ENCODE measurements around the gene CKM. TPM values are rescaled to one million over a fixed set of nuclear protein-coding genes. Genes with fewer than 3 reads are reported as not detected.

The CKM gene
- total RNA-seq, 2 experiments from 2014 or later: not detected

DNA sequence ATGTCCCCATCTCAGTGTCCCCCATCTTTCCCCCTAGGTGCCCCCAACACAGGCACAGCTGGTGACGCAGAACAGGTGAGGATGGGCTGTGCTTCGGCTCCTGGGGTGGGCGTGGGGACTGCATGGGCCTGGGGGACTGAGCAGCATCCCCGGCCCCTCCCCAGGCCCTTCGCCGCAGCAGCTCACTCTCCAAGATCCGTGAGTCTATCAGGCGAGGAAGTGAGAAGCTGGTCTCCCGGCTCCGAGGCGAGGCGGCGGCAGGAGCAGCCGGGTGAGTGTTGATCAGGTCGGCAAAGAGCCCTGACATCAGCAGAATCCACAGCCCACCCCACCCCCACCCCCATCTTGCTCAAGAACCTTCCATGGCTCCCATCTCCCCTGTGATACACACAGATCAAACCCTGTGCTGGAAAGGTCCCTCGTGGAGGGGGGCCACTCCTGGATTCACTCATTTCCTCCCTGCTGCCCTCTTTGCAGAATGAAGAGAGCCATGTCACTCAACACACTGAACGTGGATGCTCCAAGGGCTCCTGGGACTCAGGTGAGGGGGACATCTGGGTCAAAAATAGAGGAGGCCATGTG lies 27.9 kb upstream of the CKM start:
- no peaks in the 10 kb centered on the region for H3K4me1 Mint-ChIP-seq (ENCODE audit: low read depth)
- TF ChIP-seq, protein P1, sequence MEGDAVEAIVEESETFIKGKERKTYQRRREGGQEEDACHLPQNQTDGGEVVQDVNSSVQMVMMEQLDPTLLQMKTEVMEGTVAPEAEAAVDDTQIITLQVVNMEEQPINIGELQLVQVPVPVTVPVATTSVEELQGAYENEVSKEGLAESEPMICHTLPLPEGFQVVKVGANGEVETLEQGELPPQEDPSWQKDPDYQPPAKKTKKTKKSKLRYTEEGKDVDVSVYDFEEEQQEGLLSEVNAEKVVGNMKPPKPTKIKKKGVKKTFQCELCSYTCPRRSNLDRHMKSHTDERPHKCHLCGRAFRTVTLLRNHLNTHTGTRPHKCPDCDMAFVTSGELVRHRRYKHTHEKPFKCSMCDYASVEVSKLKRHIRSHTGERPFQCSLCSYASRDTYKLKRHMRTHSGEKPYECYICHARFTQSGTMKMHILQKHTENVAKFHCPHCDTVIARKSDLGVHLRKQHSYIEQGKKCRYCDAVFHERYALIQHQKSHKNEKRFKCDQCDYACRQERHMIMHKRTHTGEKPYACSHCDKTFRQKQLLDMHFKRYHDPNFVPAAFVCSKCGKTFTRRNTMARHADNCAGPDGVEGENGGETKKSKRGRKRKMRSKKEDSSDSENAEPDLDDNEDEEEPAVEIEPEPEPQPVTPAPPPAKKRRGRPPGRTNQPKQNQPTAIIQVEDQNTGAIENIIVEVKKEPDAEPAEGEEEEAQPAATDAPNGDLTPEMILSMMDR (IDR thresholded peaks at IDR 0.05): no peak

DNA sequence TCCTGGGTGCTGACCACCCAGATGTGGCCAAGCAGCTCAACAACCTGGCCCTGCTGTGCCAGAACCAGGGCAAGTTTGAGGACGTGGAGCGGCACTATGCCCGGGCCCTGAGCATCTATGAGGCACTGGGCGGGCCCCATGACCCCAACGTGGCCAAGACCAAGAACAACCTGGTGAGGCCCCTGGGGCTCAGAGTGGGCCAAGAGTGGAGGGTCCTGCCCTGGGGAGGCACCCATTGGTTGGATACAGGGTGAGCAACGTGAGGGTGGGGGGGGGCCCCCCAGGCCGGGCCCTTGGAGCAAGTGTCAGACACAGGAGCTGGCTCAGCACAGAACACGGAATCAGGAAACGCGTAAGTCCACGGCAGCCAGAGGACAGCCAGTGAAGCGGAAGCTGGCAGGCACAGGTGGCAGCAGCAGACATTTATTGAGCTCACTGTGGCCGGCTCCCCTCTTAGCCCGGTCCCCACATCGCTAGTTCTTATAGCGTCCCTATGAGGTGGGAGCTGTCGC lies 26.8 kb upstream of the CKM start:
- TF ChIP-seq, protein P1 (IDR thresholded peaks at IDR 0.05): no peak
- Histone ChIP-seq H3K9me3 (ENCODE audit: control insufficient read depth in 1 of 2, insufficient read depth in 1 of 2, low read length in 2 of 2) (peaks cover 0 to 8% of the 10 kb centered on the region in 2 experiments), H3K4me1 (ENCODE audit: insufficient read depth, low read length) (no peaks in the 10 kb centered on the region), H3K27me3 (ENCODE audit: control insufficient read depth in 1 of 2, insufficient read depth in 2 of 2, low read length in 2 of 2) (peaks cover 8 to 20% of the 10 kb centered on the region in 2 experiments), H3K27ac (ENCODE audit: low read depth in 1 of 2, low read length in 2 of 2) (no peak overlapping the region), H3K4me3 (ENCODE audit: low read length) (no peak overlapping the region), H3K36me3 (ENCODE audit: insufficient read depth, low read length) (peaks cover 20% of the 10 kb centered on the region)
- CTCF ChIA-PET: no interaction called here
- H3K36me3 Mint-ChIP-seq (ENCODE audit: low read depth): peaks cover 21% of the 10 kb centered on the region
- H3K4me3 Mint-ChIP-seq: no peak overlapping the region
- H3K27ac Mint-ChIP-seq: no peak overlapping the region
- ATAC-seq (ENCODE audit: poor library complexity): no peak
- H3K27me3 Mint-ChIP-seq: peaks cover 14% of the 10 kb centered on the region
- intact Hi-C loops (cut with DNase I, micrococcal nuclease): no loop called here
- no peaks in the 10 kb centered on the region for H3K9me3 Mint-ChIP-seq
- H3K4me1 Mint-ChIP-seq (ENCODE audit: low read depth): no peaks in the 10 kb centered on the region
- POLR2A ChIA-PET: no interaction called here
- peak in 1 of 14 experiments; percentile 12 for DNase-seq

More for the DNA sequence above, 27.9 kb upstream of the CKM start:
- peak in 1 of 14 experiments; percentile 13 for DNase-seq
- no peak overlapping the region for H3K4me3 Mint-ChIP-seq
- no peak overlapping the region for H3K27ac Mint-ChIP-seq
- Histone ChIP-seq H3K36me3 (ENCODE audit: insufficient read depth, low read length) (peaks cover 22% of the 10 kb centered on the region), H3K4me3 (ENCODE audit: low read length) (no peak overlapping the region), H3K27ac (ENCODE audit: low read depth in 1 of 2, low read length in 2 of 2) (no peak overlapping the region), H3K4me1 (ENCODE audit: insufficient read depth, low read length) (no peaks in the 10 kb centered on the region), H3K27me3 (ENCODE audit: control insufficient read depth in 1 of 2, insufficient read depth in 2 of 2, low read length in 2 of 2) (peaks cover 0 to 12% of the 10 kb centered on the region in 2 experiments), H3K9me3 (ENCODE audit: control insufficient read depth in 1 of 2, insufficient read depth in 1 of 2, low read length in 2 of 2) (peaks cover 0 to 12% of the 10 kb centered on the region in 2 experiments)
- intact Hi-C loops (cut with DNase I, micrococcal nuclease): no loop called here
- CTCF ChIA-PET: no interaction called here
- no peaks in the 10 kb centered on the region for H3K9me3 Mint-ChIP-seq
- POLR2A ChIA-PET: no interaction called here
- no peak for ATAC-seq (ENCODE audit: poor library complexity)
- peaks cover 25% of the 10 kb centered on the region for H3K36me3 Mint-ChIP-seq (ENCODE audit: low read depth)
- peaks cover 7% of the 10 kb centered on the region for H3K27me3 Mint-ChIP-seq

DNA sequence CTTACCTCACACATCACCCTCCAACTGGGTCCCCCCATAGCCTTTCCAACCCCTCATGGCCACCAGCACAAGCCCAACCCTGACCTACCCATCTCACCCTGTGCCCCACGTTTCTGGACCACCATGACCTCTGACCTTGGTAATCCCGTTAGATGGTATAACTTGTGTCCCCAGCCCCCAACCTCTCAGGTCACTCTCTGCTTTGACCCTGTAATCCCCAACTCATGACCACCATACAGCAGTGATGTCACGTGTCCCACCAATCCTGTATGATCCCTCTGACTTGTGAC lies 26.4 kb upstream of the CKM start:
- no peak overlapping the region for H3K27ac Mint-ChIP-seq
- peaks cover 20% of the 10 kb centered on the region for H3K36me3 Mint-ChIP-seq (ENCODE audit: low read depth)
- no peak overlapping the region for H3K4me3 Mint-ChIP-seq
- Histone ChIP-seq H3K36me3 (ENCODE audit: insufficient read depth, low read length) (peaks cover 16% of the 10 kb centered on the region), H3K4me3 (ENCODE audit: low read length) (no peak overlapping the region), H3K9me3 (ENCODE audit: control insufficient read depth in 1 of 2, insufficient read depth in 1 of 2, low read length in 2 of 2) (peaks cover 0 to 8% of the 10 kb centered on the region in 2 experiments), H3K27me3 (ENCODE audit: control insufficient read depth in 1 of 2, insufficient read depth in 2 of 2, low read length in 2 of 2) (peaks cover 11 to 23% of the 10 kb centered on the region in 2 experiments), H3K27ac (ENCODE audit: low read depth in 1 of 2, low read length in 2 of 2) (no peak overlapping the region), H3K4me1 (ENCODE audit: insufficient read depth, low read length) (no peaks in the 10 kb centered on the region)
- POLR2A ChIA-PET: no interaction called here
- CTCF ChIA-PET: no interaction called here
- peaks cover 18% of the 10 kb centered on the region for H3K27me3 Mint-ChIP-seq
- ATAC-seq (ENCODE audit: poor library complexity): no peak
- TF ChIP-seq, protein P1 (IDR thresholded peaks at IDR 0.05): no peak
- no peak for DNase-seq
- intact Hi-C loops (cut with DNase I, micrococcal nuclease): no loop called here
- no peaks in the 10 kb centered on the region for H3K9me3 Mint-ChIP-seq
- H3K4me1 Mint-ChIP-seq (ENCODE audit: low read depth): no peaks in the 10 kb centered on the region

Measured in CD4-positive, alpha-beta T cell (primary cell).